Endothelial cell of umbilical vein (primary cell): ENCODE results near the gene USP25. TPM values are rescaled to one million over a fixed set of nuclear protein-coding genes. Genes with fewer than 3 reads are reported as not detected.

Experiments used
- BruUV-seq: library from RNA; stranded (reverse); fragments of 400-500 nt; replicated peaks from 2 replicates; lab custom pipeline; 2021; lab: Mats Ljungman, UMichigan
- CTCF ChIA-PET: fragments of 300-600, 350-600 bp; sonication (Branson Sonifier 250); formaldehyde crosslinking; loops from one replicate; lab custom pipeline; 2021; ENCODE audit warnings: antibody characterized with exemption, inconsistent platforms; lab: Charles Lee
- POLR2A ChIA-PET: fragments of 300-600, 350-600 bp; sonication (Branson Sonifier 250); formaldehyde crosslinking; loops from one replicate; lab custom pipeline; 2021; ENCODE audit warnings: antibody characterized with exemption, inconsistent platforms; lab: Charles Lee
- DNase-seq: peaks from one replicate; pipeline ENCODE4 v3.0.0-alpha.2; 2011; ENCODE audit warnings: low read depth, low spot score
- FAIRE-seq: peaks from 2 replicates; lab custom pipeline; 2011; peaks lifted over from hg19 to GRCh38; lab: Jason Lieb, UNC
- H2AFZ ChIP-seq: 2 replicates; pipeline ENCODE4 v1.6.0; 2012; ENCODE audit warnings: low read depth, low read length, control low read depth, inconsistent platforms
- H3K27ac ChIP-seq: 2 replicates; pipeline ENCODE4 v1.5.1; 2011; ENCODE audit warnings: low read depth, mild to moderate bottlenecking, control low read depth, low read length, moderate library complexity; ENCODE audit not compliant: insufficient read depth
- H3K27me3 ChIP-seq, 2 experiments: 2 replicates each; pipeline versions ENCODE4 v1.6.0 to v1.6.1; 2011; ENCODE audit warnings: low read length in 2 of 2, mixed read lengths in 1 of 2; ENCODE audit not compliant: control insufficient read depth in 2 of 2, insufficient read depth in 2 of 2
- H3K36me3 ChIP-seq, 2 experiments: 2 replicates in 1 of 2; 3 replicates in 1 of 2; pipeline ENCODE4 v1.5.1; 2011; ENCODE audit warnings: low read length in 2 of 2, mild to moderate bottlenecking in 1 of 2, moderate library complexity in 1 of 2; ENCODE audit not compliant: control insufficient read depth in 2 of 2, insufficient read depth in 2 of 2; ENCODE audit errors: extremely low read depth in 1 of 2
- H3K4me1 ChIP-seq: 3 replicates; pipeline ENCODE4 v1.5.1; 2011; ENCODE audit warnings: mild to moderate bottlenecking, low read length; ENCODE audit not compliant: control insufficient read depth, insufficient read depth; ENCODE audit errors: extremely low read depth
- H3K4me2 ChIP-seq: 2 replicates; pipeline ENCODE4 v1.6.1; 2011; ENCODE audit warnings: low read length, control low read depth, mixed read lengths; ENCODE audit not compliant: insufficient read depth
- H3K4me3 ChIP-seq, 3 experiments: fragments of 200-600 bp in 1 of 3; sonication (generic), shearing (Covaris generic) in 1 of 3; replicated peaks in 1 of 3; 2 replicates each; pipeline ENCODE4 v1.5.1; 2011 to 2016; ENCODE audit warnings: control low read depth in 3 of 3, low read length in 3 of 3, mild to moderate bottlenecking in 2 of 3, inconsistent platforms in 1 of 3, low read depth in 1 of 3, moderate library complexity in 1 of 3; ENCODE audit not compliant: insufficient read depth in 1 of 3
- H3K79me2 ChIP-seq: 2 replicates; pipeline ENCODE4 v1.6.0; 2012; ENCODE audit warnings: low read length, inconsistent platforms; ENCODE audit not compliant: control insufficient read depth, insufficient read depth
- H3K9ac ChIP-seq: replicated peaks from 2 replicates; pipeline ENCODE3; 2011; ENCODE audit warnings: low read length, control low read depth; ENCODE audit not compliant: insufficient read depth; ENCODE audit errors: extremely low read depth
- H3K9me1 ChIP-seq: replicated peaks from 3 replicates; pipeline ENCODE4 v1.6.0; 2011; ENCODE audit warnings: mild to moderate bottlenecking, low read length; ENCODE audit not compliant: control insufficient read depth, insufficient read depth; ENCODE audit errors: extremely low read depth
- H3K9me3 ChIP-seq: replicated peaks from 2 replicates; pipeline ENCODE4 v1.5.1; 2012; ENCODE audit warnings: low read length, inconsistent platforms; ENCODE audit not compliant: control insufficient read depth, insufficient read depth
- H4K20me1 ChIP-seq: replicated peaks from 2 replicates; pipeline ENCODE3; 2011; ENCODE audit warnings: mild to moderate bottlenecking, low read length; ENCODE audit not compliant: control insufficient read depth, insufficient read depth; ENCODE audit errors: extremely low read depth
- EZH2 ChIP-seq: IDR thresholded peaks from 2 replicates; pipeline ENCODE4 v1.6.1; 2012; ENCODE audit warnings: borderline replicate concordance, low read depth, mild to moderate bottlenecking, moderate library complexity, low read length, inconsistent platforms; ENCODE audit not compliant: severe bottlenecking
- FOS ChIP-seq: IDR thresholded peaks from 2 replicates; pipeline ENCODE4 v1.6.1; 2011; ENCODE audit warnings: mild to moderate bottlenecking, low read length, moderate library complexity, borderline replicate concordance; ENCODE audit not compliant: insufficient read depth
- GATA2 ChIP-seq: IDR thresholded peaks from 2 replicates; pipeline ENCODE4 v1.7.0; 2011; ENCODE audit warnings: low read depth, mild to moderate bottlenecking, moderate library complexity, mixed read lengths, low read length; ENCODE audit not compliant: insufficient read length, insufficient read depth
- JUN ChIP-seq: IDR thresholded peaks from 2 replicates; pipeline ENCODE4 v1.6.1; 2011; ENCODE audit warnings: borderline replicate concordance, low read depth; ENCODE audit not compliant: insufficient read length, insufficient read depth
- MYC ChIP-seq: IDR thresholded peaks from one replicate; pipeline ENCODE4 v1.6.1; 2011; ENCODE audit warnings: mild to moderate bottlenecking, low read depth, low read length
- POLR2A ChIP-seq: IDR thresholded peaks from 2 replicates; pipeline ENCODE4 v1.6.1; 2012; ENCODE audit warnings: low read depth, mild to moderate bottlenecking, control low read depth, low read length
- POLR2AphosphoS5 ChIP-seq: IDR thresholded peaks from 2 replicates; pipeline ENCODE4 v1.6.1; 2012; ENCODE audit warnings: low read depth, mild to moderate bottlenecking, control low read depth, low read length, moderate library complexity; ENCODE audit not compliant: insufficient read depth
- dilution Hi-C: fragments of 300-500 bp; cut with MboI; formaldehyde crosslinking; loops from one replicate; pipeline ENCODE4 v1.15.0; 2019; ENCODE audit warnings: low sequenced_read_pairs; ENCODE audit not compliant: extremely low pct_ligation_motif_present
- intact Hi-C: fragments of 100-400 bp; cut with micrococcal nuclease; formaldehyde crosslinking; loops from one replicate; pipeline ENCODE4 v1.10.0; 2022
- polyA plus RNA-seq, 4 experiments: library from polyadenylated mRNA; depleted of rRNA in 3 of 4; stranded (reverse) in 3 of 4; unstranded in 1 of 4; fragments of >200 nt; gene quantifications; 2 replicates each; pipeline versions ENCODE4 v1.2.1 to v1.2.3, GENCODE V29; 2011 to 2012; ENCODE audit warnings: missing spikeins in 1 of 4
- total RNA-seq: library from RNA; stranded (reverse); gene quantifications from 2 replicates; pipeline ENCODE4 v1.2.3, GENCODE V29; 2021
- TF ChIP-seq, protein P1 (sequence below), 2 donors: IDR thresholded peaks; 1 replicate in 1 of 2; 2 replicates in 1 of 2; pipeline ENCODE4 v1.5.1; 2011; ENCODE audit warnings: low read length in 2 of 2, mild to moderate bottlenecking in 2 of 2, moderate library complexity in 2 of 2, control low read depth in 1 of 2, inconsistent platforms in 1 of 2, low read depth in 1 of 2; ENCODE audit not compliant: insufficient read depth in 1 of 2; ENCODE audit errors: extremely low read depth in 1 of 2
- TF ChIP-seq, protein P2 (sequence below): IDR thresholded peaks from 2 replicates; pipeline ENCODE4 v1.6.1; 2011; ENCODE audit not compliant: insufficient read depth, insufficient read length

USP25 gene
- total and polyA plus RNA-seq, 2 donors (not counting 3 experiments of a cell fraction or from before 2014, with no cell fraction given): 14.4 to 67.5 TPM

DNA sequence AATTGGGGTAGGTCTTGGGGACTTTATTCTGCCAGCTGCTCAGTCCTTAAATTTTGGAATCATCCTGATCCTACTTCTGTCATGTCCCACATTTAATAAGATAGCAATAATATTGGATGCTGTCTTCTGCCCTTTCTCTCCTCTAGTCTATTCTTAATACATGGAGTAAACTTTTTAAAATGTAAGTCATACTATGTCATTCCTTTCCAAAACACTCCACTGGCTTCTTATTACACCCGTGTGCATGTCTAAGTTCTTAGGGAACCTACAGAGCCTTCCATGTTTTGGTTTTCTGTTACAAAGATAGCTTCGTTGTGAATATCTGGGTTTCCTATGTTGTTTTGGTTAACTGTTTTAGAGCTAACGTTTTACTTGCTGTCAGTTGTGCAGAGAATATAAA is 35.1 kb downstream of the USP25 start:
- no peaks in the 10 kb centered on the region for H3K9me3 ChIP-seq
- DNase-seq: no peak
- no peak for FAIRE-seq
- intact Hi-C loops: no loop called here
- H3K36me3 ChIP-seq: no peaks in the 10 kb centered on the region
- POLR2A ChIA-PET: no interaction called here
- no peak overlapping the region for H3K4me3 ChIP-seq
- H3K27ac ChIP-seq: no peak overlapping the region
- TF ChIP-seq FOS (no peak), MYC (no peak), POLR2A (no peak), JUN (no peak), GATA2 (no peak), POLR2AphosphoS5 (no peak), EZH2 (no peak)
- TF ChIP-seq, protein P1, sequence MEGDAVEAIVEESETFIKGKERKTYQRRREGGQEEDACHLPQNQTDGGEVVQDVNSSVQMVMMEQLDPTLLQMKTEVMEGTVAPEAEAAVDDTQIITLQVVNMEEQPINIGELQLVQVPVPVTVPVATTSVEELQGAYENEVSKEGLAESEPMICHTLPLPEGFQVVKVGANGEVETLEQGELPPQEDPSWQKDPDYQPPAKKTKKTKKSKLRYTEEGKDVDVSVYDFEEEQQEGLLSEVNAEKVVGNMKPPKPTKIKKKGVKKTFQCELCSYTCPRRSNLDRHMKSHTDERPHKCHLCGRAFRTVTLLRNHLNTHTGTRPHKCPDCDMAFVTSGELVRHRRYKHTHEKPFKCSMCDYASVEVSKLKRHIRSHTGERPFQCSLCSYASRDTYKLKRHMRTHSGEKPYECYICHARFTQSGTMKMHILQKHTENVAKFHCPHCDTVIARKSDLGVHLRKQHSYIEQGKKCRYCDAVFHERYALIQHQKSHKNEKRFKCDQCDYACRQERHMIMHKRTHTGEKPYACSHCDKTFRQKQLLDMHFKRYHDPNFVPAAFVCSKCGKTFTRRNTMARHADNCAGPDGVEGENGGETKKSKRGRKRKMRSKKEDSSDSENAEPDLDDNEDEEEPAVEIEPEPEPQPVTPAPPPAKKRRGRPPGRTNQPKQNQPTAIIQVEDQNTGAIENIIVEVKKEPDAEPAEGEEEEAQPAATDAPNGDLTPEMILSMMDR (IDR thresholded peaks at IDR 0.05; ENCODE audit: extremely low read depth in 1 of 2, insufficient read depth in 1 of 2, low read depth in 1 of 2, low read length in 2 of 2): no peak
- TF ChIP-seq, protein P2, sequence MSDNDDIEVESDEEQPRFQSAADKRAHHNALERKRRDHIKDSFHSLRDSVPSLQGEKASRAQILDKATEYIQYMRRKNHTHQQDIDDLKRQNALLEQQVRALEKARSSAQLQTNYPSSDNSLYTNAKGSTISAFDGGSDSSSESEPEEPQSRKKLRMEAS: no peak
- H4K20me1 ChIP-seq: peaks cover 10% of the 10 kb centered on the region
- dilution Hi-C loops: no loop called here
- H3K9me1 ChIP-seq: no peaks in the 10 kb centered on the region
- no peak overlapping the region for H3K9ac ChIP-seq
- H2AFZ ChIP-seq: no peak overlapping the region
- CTCF ChIA-PET: interaction anchor here (2.5 kb wide), 1 partner anchor 10 kb away, joined by 13 read pairs; no protein-coding TSS in a partner anchor
- peaks cover 10% of the 10 kb centered on the region for H3K4me1 ChIP-seq
- H3K79me2 ChIP-seq: peaks cover 91% of the 10 kb centered on the region
- no peaks in the 10 kb centered on the region for H3K27me3 ChIP-seq
- no peak overlapping the region for H3K4me2 ChIP-seq
- no TSS peak for BruUV-seq
